Mammary epithelial cell (primary cell): ENCODE data around the gene RAI14.

Source experiments
- EZH2 ChIP-seq: IDR thresholded peaks from 2 replicates; pipeline ENCODE4 v1.6.1; 2012; ENCODE audit warnings: low read length, inconsistent platforms, borderline replicate concordance
- TF ChIP-seq, protein P1 (sequence below), 2 donors: IDR thresholded peaks in 1 of 2; conservative IDR thresholded peaks in 1 of 2; 2 replicates each; pipeline ENCODE4 v1.5.1; 2011 to 2012; ENCODE audit warnings: inconsistent platforms in 2 of 2, low read length in 2 of 2, mild to moderate bottlenecking in 2 of 2, control low read depth in 1 of 2, low read depth in 1 of 2; ENCODE audit not compliant: insufficient read depth in 1 of 2; ENCODE audit errors: extremely low read depth in 1 of 2

DNA sequence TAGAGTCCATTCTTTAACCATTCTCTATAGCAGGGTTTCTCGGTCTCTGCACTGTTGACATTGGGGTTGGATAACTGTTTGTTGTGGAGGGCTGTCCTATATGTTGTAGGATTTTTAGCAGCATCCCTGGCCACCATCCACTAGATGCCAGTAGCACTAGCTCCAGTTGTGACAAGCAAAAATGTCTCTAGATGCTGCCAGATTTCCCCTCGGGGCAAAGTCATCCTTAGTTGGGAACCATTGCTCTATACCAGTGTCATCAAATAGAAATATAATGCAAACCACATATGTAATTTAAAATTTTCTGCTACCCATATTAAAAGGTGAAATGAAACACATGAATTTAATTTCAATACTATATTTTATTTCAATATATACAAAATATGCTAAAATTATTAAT, 185.7 kb downstream of the RAI14 start:
- TF ChIP-seq, protein P1, sequence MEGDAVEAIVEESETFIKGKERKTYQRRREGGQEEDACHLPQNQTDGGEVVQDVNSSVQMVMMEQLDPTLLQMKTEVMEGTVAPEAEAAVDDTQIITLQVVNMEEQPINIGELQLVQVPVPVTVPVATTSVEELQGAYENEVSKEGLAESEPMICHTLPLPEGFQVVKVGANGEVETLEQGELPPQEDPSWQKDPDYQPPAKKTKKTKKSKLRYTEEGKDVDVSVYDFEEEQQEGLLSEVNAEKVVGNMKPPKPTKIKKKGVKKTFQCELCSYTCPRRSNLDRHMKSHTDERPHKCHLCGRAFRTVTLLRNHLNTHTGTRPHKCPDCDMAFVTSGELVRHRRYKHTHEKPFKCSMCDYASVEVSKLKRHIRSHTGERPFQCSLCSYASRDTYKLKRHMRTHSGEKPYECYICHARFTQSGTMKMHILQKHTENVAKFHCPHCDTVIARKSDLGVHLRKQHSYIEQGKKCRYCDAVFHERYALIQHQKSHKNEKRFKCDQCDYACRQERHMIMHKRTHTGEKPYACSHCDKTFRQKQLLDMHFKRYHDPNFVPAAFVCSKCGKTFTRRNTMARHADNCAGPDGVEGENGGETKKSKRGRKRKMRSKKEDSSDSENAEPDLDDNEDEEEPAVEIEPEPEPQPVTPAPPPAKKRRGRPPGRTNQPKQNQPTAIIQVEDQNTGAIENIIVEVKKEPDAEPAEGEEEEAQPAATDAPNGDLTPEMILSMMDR (conservative IDR thresholded peaks at IDR 0.05 in 1 of 2, IDR thresholded peaks at IDR 0.05 in 1 of 2; ENCODE audit: extremely low read depth in 1 of 2, insufficient read depth in 1 of 2, low read depth in 1 of 2, low read length in 2 of 2): no peak
- no peak for TF ChIP-seq EZH2
